Peyer's patch (tissue), 4 donors: ENCODE data around the gene ZG16. TPM values are rescaled to one million over a fixed set of nuclear protein-coding genes. Genes with fewer than 3 reads are reported as not detected.

Source experiments
- DNase-seq, 3 donors: peaks; one replicate each; pipeline ENCODE4 v3.0.0-alpha.2; 2017 to 2019
- H3K27ac ChIP-seq, 4 donors: fragments of 200-600 bp; sonication (generic); one replicate each; pipeline ENCODE4 v1.5.1; 2016 to 2019
- H3K27me3 ChIP-seq, 2 donors: fragments of 200-600 bp; sonication (generic); one replicate each; pipeline ENCODE4 v1.5.1; 2019
- H3K36me3 ChIP-seq, 3 donors: fragments of 200-600 bp; sonication (generic); one replicate each; pipeline ENCODE4 v1.5.1; 2016 to 2019
- H3K4me1 ChIP-seq, 4 donors: fragments of 200-600 bp; sonication (generic); one replicate each; pipeline ENCODE4 v1.5.1; 2016 to 2019
- H3K4me3 ChIP-seq, 4 donors: fragments of 200-600 bp; sonication (generic); 1 replicate in 3 of 4; 2 replicates in 1 of 4; pipeline ENCODE4 v1.5.1; 2016 to 2019; ENCODE audit warnings: mild to moderate bottlenecking in 1 of 4
- H3K9me3 ChIP-seq, 4 donors: fragments of 200-600 bp; sonication (generic); one replicate each; pipeline ENCODE4 v1.5.1; 2016 to 2019; ENCODE audit warnings: mild to moderate bottlenecking in 1 of 4
- CTCF ChIP-seq, 6 experiments: fragments of 450-650 bp in 4 of 6; fragments of 200-600 bp in 2 of 6; sonication (generic) in 1 of 6; IDR thresholded peaks; one replicate each; pipeline ENCODE4 v1.5.1; 2017 to 2019; ENCODE audit warnings: antibody characterized with exemption in 6 of 6, mild to moderate bottlenecking in 3 of 6, moderate library complexity in 1 of 6
- POLR2A ChIP-seq, 2 donors: fragments of 450-650 bp; IDR thresholded peaks; one replicate each; pipeline ENCODE4 v1.5.1; 2017; ENCODE audit warnings: antibody characterized with exemption in 2 of 2, mild to moderate bottlenecking in 2 of 2, moderate library complexity in 2 of 2
- total RNA-seq, 4 donors: library from RNA; depleted of rRNA; stranded (reverse); fragments of >200 nt; gene quantifications; one replicate each; pipeline ENCODE4 v1.1.0, GENCODE V29; 2016

The ZG16 gene
- total RNA-seq, 4 donors from 2014 or later = 9.9 to 585 (median 158) TPM

DNA sequence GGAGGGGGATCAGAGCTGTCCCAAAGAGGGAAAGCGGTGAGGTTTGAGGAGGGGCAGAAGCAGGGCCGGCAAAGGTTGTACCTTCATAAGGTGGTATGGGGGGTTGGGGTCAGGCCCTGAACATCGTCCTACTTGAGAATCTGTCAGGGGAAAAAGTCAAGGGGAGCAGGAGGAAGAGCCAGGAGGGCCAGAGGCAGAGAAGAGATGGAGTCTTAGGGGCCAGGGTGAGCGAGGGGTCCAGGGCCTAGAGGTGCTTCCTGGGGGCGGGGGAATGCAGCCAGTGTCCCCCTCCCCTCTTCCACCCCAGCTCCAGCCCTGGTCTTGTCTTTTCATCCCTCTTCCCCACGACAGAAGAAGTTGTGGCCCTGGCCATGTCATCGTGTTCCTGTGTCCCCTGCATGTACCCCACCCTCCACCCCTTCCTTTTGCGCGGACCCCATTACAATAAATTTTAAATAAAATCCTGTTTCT, 32.7 kb downstream of the ZG16 start:
- H3K36me3 ChIP-seq = peaks cover 0 to 15% (median 0%) of the 10 kb centered on the region in 3 donors
- peak overlapping the region; percentile 63 to 98 (median 86) for H3K27ac ChIP-seq
- H3K4me3 ChIP-seq = peak overlapping the region in 3 of 4 donors; percentile 51 to 62 (median 53)
- peaks cover 4 to 69% (median 35%) of the 10 kb centered on the region in 4 donors for H3K4me1 ChIP-seq
- H3K27me3 ChIP-seq = no peaks in the 10 kb centered on the region
- H3K9me3 ChIP-seq = no peaks in the 10 kb centered on the region
- no peak for TF ChIP-seq CTCF (IDR thresholded peaks at IDR 0.05)
- TF ChIP-seq POLR2A (IDR thresholded peaks at IDR 0.05) = no peak
- DNase-seq = no peak

GRCh38 chr16:29811170-29811895, 33.3 kb downstream of the ZG16 start:
- Histone ChIP-seq H3K36me3 (peaks cover 0 to 15% (median 0%) of the 10 kb centered on the region in 3 donors), H3K4me3 (peak overlapping the region; percentile 30 to 62 (median 52)), H3K27me3 (no peaks in the 10 kb centered on the region)

DNA sequence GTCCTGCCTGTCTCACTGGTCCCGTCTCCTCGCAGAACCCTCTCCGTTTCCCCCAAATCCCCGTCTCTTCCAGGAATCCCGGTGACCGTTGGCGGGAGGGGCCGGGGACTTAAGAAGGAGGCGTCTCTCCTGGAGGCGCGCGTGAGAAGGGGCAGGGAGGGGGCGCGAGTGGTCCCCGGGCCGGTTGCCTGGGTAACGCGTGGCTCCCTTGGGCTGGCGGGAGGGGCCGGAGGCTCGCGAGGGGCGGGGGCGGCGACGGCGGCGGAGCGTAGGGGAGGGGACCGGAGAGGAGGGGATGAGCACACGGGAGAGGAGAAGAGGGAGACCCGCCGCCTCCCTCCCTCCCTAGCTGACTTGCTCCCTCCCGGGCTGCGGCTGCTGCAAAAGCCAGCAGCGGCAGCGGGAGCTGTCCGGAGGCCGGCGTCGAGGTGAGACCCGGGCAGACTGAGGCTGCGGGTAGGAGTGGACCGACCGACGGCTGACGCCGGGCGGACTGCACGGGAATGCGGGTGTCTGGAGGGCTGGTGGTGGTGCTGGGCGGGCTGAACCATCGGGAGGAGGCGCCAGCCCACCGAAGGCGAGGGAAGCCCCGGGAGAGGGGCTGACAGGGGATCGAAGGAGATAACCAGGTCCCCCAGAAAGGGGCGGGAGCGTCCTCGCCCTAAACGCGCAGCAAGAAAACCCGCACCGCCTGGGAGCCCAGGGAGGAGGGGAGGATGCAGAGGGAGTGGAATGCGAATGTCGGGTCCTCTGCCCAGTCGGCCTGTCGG, 34.0 kb downstream of the ZG16 start, which contains the start of gene PRRT2:
TSS of gene PRRT2 (plus strand) at position 298 of the 770 bp plus-strand sequence. CDS start 862 bp downstream, outside the sequence.
- H3K4me3 ChIP-seq = peak within 1 kb of the TSS; percentile 30 to 62 (median 52)
- H3K36me3 ChIP-seq = peaks cover 0 to 15% (median 0%) of the 10 kb centered on the region in 3 donors
- peaks cover 4 to 74% (median 36%) of the 10 kb centered on the region in 4 donors for H3K4me1 ChIP-seq
- H3K27ac ChIP-seq = peak within 1 kb of the TSS; percentile 63 to 98 (median 86)
- H3K9me3 ChIP-seq = no peaks in the 10 kb centered on the region
- H3K27me3 ChIP-seq = no peaks in the 10 kb centered on the region
- TF ChIP-seq CTCF (IDR thresholded peaks at IDR 0.05) (no peak), POLR2A (IDR thresholded peaks at IDR 0.05) (no peak)
- peak; percentile 51 to 72 (median 61) for DNase-seq

More at GRCh38 chr16:29811170-29811895, 33.3 kb downstream of the ZG16 start:
- H3K27ac ChIP-seq = peak overlapping the region; percentile 63 to 98 (median 86)
- peaks cover 4 to 69% (median 35%) of the 10 kb centered on the region in 4 donors for H3K4me1 ChIP-seq
- DNase-seq = peak; percentile 81 to 96 (median 95)
- TF ChIP-seq POLR2A (IDR thresholded peaks at IDR 0.05) (peak in 1 of 2 donors; percentile 23), CTCF (IDR thresholded peaks at IDR 0.05) (no peak)
- H3K9me3 ChIP-seq = no peaks in the 10 kb centered on the region

- no peak for TF ChIP-seq POLR2A (IDR thresholded peaks at IDR 0.05)
- peaks cover 0 to 15% (median 0%) of the 10 kb centered on the region in 3 donors for H3K36me3 ChIP-seq
- no peaks in the 10 kb centered on the region for H3K9me3 ChIP-seq
- peak overlapping the region in 2 of 4 donors; percentile 51 to 53 for H3K4me3 ChIP-seq
- H3K27ac ChIP-seq = peak overlapping the region; percentile 63 to 98 (median 86)
- peaks cover 4 to 82% (median 39%) of the 10 kb centered on the region in 4 donors for H3K4me1 ChIP-seq
- no peaks in the 10 kb centered on the region for H3K27me3 ChIP-seq
- DNase-seq = no peak
These were observed 34.9 kb downstream of the ZG16 start for GRCh38 chr16:29812754-29813643.

GRCh38 chr16:29813644-29814562, 35.8 kb downstream of the ZG16 start:
- no peaks in the 10 kb centered on the region for H3K27me3 ChIP-seq
- DNase-seq = no peak
- H3K36me3 ChIP-seq = peaks cover 0 to 17% (median 0%) of the 10 kb centered on the region in 3 donors
- H3K9me3 ChIP-seq = no peaks in the 10 kb centered on the region
- H3K27ac ChIP-seq = no peak overlapping the region
- H3K4me1 ChIP-seq = peaks cover 3 to 82% (median 30%) of the 10 kb centered on the region in 4 donors
- H3K4me3 ChIP-seq = no peak overlapping the region
- TF ChIP-seq CTCF (IDR thresholded peaks at IDR 0.05) = no peak
- TF ChIP-seq POLR2A (IDR thresholded peaks at IDR 0.05) = no peak
